ENCODE data around the gene FAM3D.
"Not testable (repeated sequence)": the region's sequence is repeated elsewhere in the genome, so short reads cannot be mapped to it uniquely, and the experiment has no call there.

The FAM3D gene

GRCh38 chr3:58666683-58667082, at the start of gene FAM3D:
TSS of gene FAM3D (minus strand) at chr3:58666774. CDS start at chr3:58655563, 11,211 bp downstream.
- peak; percentile 17 for DNase-seq

DNA sequence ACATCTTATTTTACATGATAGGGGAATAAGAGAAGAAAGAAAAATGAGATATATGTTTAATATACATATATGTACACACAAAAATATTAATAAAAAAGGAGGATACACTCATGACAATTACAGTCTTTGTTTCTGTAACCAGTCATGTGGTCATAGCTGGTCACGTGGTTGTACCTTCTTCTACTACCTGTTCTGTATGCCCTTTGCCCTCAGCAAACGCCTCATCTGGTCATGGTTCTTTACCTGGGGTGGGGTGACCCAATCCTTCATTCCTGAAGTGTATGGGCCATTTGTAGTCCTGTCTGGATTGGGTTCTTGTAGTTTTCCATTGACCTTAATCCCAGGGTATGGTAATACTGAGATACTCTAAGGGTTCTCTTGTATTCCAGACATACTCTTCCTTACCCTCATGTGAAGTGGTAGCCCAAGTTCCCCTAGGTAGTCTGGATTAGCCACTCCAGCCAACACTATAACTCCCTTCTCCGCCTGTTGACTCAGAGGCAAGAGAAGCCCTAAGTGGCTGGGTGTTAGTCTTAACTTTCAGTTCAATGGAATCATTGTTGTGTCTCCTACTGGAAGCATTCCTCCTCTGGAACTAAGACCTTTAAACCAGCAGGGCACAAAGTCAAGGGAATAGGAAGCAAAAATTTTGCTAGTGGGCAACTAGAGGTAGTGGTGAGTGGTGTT, 47.3 kb upstream of the FAM3D start:
- no peak for DNase-seq

DNA sequence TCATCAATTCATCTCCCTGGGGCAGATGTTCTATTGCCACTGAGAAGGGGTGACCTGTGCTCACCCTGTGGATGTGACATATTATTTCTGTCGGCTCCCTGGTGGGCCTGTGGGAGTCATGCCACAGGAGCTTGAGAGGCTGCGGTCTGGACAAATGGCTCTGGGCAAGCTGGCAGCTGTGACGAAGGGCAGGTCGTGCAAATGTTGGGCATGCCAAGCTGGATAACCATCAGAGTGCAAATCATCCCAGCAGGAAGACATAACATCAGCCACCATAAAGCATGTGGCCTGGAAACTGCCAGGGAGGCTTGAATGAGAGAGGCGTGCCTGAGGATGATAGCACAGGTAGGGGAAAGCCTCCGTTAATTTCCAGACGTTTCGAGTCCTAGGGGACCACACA, 45.3 kb upstream of the FAM3D start:
- no peak for DNase-seq

DNA sequence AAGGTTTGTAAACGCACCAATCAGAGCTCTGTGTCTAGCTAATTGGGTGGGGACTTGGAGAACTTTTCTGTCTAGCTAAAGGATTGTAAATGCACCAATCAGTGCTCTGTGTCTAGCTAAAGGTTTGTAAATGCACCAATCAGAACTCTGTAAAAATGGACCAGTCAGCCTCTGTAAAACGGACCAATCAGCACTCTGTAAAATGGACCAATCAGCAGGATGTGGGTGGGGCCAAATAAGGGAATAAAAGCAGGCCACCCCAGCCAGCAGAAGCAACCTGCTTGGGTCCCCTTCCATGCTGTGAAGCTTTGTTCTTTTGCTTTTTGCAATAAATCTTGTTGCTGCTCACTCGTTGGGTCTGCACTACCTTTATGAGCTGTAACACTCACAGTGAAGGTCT, 42.4 kb upstream of the FAM3D start:
- not testable (repeated sequence) for DNase-seq

DNA sequence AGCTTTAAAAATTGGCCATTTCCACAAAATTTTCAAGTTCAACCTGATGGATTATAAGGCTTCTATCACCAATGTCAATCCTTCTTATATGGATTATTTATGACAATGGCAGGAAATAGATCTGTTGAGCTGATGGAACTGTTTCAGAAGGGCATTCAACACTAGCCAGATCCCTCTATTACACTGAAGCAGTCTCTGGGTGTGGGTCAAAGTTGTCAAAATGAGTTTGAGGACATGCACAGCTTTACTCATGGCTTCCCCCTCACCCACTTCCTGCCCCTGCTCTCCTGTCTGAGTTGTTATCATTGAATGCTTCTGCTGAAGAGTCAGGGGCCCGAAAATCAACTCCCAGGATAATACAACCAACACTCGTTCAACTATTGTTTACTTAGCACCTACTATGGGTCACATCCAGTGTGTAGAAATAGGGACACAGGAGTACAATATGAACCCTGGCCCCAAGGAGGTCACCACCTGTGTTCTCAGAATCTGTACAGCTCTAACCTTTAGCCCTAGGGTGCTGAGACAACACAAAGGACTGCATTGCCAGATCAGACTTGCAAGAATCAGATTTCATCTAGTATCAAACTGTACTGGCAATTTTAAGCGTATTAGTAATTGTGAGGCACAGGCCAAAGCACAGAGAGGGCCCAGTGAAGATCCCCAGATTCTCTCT, 41.7 kb upstream of the FAM3D start:
- no peak for DNase-seq

- no peak for DNase-seq
These were observed 40.9 kb upstream of the FAM3D start for GRCh38 chr3:58707390-58707930.

DNA sequence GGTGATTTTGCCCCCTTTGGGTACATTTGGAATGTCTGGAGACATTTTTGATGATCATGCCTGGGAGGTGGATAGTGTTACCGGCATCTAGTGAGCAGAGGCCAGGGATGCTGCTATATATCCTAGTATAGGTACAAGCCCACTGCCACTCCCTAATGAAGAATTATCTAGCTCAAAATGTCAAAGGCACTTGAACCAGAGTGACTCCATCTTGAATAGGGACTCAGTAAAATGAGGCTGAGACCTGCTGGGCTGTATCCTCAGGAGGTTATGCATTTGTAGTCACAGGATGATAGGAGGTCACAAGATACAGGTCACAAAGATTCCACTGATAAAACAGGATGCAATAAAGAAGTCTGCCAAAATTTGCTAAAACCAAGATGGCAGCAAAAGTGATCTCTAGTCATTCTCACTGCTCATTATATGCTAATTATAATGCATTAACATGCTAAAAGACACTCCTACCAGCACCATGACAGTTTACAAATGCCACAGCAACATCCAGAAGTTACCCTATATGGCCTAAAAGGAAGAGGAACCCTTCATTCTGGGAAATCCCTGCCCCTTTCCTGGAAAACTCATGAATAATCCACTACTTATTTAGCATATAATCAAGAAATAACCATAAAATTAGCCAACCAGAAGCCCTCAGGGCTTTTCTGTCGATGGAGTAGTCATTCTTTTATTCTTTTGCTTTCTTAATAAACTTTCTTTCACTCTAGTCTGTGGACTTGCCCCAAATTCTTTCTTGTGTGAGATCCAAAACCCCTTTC, 40.0 kb upstream of the FAM3D start:
- DNase-seq = no peak

DNA sequence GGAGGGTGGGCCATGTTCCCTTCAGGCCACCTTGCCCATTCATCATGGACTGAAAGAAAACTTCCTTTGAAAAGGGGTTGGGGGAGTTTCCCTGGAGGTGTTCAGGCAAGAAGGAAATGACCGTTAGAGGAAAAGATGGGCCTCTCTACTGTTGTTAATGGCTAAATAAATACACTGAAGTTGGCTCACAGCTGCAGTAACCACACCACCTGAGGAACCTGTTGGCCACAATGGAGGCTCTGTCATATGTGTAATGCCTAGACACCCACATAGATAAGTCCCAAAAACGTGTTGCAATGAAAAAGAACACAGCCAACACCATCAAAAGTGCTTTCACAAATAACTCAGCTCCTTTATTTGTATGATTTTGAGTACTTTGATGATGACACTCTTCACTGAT, 38.2 kb upstream of the FAM3D start:
- DNase-seq = no peak

DNA sequence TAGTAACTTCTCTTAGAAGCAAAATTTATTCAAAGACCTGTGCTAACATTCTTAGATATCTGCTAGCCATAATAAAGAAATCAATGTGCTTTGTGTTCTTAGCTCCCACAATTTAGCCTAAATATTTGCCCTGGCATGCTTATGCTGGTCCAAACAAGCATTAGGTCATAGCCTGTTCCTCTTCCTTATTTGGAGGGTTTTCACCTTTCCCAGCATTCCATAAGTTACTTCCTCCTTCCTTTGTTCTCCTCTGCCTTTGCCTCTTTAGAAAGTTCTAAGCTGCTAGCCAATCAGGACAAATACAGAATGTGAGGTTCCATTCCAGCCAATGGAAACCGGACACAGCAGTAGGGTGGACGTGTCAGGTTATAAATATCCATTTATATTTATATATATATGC, 37.7 kb upstream of the FAM3D start:
- not testable (repeated sequence) for DNase-seq

DNA sequence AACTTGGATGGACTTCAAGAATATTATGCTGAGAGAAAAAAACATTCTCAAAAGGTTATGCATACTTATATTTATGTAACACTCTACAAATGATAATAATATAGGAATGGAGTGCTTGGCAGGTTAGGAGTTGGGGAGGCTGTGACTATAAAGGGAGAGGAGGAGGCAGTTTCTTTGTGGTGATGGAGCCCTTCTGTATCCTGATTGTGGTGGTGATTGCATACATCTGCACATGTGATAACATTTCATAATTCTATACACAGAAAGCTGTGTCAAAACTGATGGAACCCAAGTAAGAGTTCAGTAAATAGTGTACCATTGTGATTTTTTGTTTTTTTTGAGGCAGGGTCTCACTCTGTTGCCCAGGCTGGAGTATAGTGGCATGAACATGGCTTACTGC, 31.7 kb upstream of the FAM3D start:
- no peak for DNase-seq

- DNase-seq = no peak
These were observed 31.0 kb upstream of the FAM3D start for GRCh38 chr3:58697561-58697960.

GRCh38 chr3:58696813-58697212, 30.2 kb upstream of the FAM3D start:
- DNase-seq = not testable (repeated sequence)

DNA sequence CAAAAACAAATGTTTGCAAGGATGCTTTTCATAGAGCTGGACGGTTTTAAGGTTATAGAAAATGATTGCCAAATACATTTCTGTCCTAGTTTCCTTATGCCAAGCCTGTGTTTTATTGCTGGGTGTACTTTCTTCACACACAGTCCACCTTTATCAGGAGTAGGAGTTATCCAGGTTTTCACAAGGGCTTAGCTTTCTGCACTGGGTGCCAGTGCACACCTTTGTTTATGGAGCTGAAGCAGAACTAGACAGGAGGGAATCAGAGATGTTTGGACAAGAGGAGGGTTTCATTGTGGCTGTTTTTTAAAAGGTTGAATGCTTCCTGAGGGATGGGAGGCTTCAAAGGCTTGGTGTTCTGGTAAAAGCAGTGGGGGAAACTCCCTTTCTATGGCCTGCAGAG, 29.5 kb upstream of the FAM3D start:
- no peak for DNase-seq

GRCh38 chr3:58695284-58695683, 28.7 kb upstream of the FAM3D start:
- DNase-seq = not testable (repeated sequence)

DNA sequence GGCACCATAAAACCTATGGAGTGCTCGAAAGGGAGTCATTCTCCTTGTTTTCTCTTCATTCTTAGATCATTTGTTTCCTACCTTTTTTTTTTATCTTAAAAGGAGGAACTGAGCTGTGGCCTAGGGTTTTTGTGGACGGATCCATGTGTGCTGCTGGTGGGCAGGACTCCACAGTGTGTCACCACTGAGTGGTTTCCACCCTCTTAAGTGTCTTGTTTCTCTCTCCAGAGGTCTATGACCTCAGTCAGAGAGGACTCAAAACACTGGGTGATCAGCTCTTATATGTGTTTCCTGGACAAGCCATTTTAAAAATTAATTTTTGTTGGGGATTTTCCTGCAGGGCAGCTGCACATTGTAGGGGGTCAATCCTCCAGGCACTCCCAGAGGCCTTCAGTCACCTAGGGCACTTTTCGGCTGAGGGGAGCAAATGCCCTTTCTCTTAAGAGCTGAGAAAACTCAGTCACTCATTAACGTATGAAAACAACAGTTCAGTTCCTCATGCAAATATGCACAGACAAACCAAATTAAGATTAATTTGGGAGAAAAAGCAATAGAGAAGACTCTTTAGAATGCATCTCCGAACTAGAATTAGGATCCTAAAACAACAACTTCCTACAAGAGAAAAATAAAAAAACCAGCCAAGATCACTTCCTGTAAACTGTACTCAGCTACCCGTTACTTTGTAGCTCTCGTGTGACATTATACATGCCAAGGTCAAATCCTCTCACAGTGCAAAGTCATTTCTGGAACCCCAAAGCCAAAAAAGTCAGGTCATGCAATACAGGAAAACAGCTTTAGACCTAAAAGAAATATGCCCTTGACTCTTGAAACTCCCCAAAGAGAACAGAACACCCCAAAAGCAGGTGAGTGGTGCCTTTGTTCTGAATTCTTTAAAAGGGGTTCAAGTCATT, 27.6 kb upstream of the FAM3D start:
- DNase-seq = no peak

DNA sequence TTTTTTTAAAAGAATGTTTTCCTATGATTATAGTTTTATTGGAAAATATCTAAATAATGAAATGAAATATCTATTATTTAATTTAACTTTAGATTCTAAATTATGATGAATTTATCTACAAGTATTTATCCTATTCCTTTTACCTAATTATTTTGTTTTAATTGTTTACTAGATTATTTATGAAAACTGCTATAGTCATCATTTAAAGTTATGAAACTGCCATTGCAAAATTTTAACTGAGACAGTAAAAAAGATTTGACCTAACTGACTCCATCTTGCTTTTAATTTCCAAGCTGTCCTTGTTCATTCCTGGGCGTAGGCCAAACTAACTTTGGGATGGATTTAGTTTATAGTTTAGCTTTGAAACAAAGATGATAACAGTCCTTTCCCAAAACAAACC, 25.9 kb upstream of the FAM3D start:
- no peak for DNase-seq

DNA sequence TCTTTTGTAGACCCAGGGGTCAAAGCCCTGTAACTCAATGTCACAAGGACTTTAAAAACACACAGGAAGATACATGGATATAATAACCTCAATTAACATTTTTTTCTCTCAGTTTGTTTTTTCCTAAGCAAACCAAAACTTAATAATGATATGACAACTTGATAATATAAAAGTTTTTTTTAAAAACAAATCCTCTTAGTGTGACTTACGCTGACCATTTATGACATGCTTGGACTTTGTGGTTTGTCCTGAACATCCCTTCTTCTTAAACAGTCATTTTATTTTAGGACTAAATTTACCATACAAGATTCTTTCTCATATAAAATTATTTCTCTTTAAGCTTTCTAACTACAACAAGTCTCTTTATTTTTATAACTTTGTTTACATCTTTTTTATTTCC, 25.4 kb upstream of the FAM3D start:
- DNase-seq = no peak

- DNase-seq = no peak
These were observed 23.9 kb upstream of the FAM3D start for GRCh38 chr3:58690490-58690889.

GRCh38 chr3:58688574-58688973, 22.0 kb upstream of the FAM3D start:
- no peak for DNase-seq

DNA sequence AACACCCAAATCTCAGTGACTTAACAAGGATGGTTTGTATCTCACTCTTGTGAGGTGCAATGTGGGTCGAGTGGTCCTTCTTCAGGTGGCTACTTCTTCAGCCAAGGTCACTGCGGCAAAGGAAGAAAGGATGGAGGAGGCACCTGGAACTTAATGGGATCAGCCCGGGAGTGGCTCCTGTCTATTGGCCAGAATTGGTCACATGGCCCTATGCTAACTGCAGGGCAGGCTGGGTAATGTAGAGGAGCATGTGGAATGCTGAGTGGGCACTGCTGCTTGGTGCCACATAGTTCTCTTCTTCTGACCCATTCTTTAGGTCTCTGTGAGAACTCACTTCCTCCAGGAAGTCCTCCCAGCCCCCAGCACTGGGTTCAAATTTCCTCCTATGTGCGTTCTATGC, 20.3 kb upstream of the FAM3D start:
- DNase-seq = no peak

- DNase-seq = no peak
These were observed 19.1 kb upstream of the FAM3D start for GRCh38 chr3:58685641-58686040.

DNA sequence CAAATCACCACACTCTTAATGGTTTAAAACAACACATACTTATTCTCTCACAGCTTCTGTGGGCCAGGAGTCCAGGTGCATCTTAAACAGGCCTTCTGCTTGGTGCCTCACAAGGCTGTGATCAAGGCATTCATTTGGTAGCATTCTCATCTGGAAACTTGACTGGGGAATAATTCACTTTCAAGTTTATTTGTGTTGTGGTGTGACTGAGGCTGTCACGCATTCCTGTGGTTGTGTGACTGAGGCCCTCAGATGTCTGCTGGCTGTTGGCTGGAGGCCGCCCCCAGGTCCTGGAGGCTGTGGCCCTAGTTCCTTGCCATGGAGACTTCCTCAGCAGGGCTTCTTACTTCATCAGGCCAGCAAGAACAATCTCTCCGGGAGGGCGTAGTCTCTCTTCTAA, 16.9 kb upstream of the FAM3D start:
- DNase-seq = peak; percentile 63

DNA sequence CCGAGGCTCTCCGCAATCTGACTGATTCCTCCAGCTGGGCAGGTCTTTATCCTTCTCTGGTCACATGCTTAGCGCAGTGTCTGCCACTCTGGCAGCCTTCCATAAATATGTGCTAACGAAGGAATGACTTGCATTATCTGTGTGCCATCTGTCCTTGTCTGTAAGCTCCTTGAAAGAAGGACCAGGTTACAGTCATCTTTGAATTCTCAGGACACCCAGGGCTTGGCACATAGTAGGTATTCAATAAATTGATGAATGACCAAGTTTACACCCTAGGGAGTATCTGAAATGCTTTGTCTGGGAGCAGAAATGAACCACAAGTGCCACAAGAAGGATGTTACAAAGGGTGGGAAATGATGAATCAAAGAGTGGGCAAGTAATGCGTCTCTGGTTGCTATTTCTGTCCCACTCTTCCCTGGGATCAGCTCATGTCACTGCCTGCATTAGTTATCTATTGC, 16.5 kb upstream of the FAM3D start:
- no peak for DNase-seq

Measured in activated CD8-positive, alpha-beta memory T cell treated with anti-CD3 and anti-CD28 coated beads, Interleukin-2, amount 50 U/mL, for 48 hours (primary cell).